HG03045 (cell line): ENCODE data around the gene INTS6L.
"Not testable (repeated sequence)": the region's sequence is repeated elsewhere in the genome, so short reads cannot be mapped to it uniquely, and the experiment has no call there.

Experiments used
- ATAC-seq: cut with Tn5 transposase; IDR thresholded peaks from one replicate; pipeline ENCODE4 v1.9.1; 2021; ENCODE audit warnings: mild to moderate bottlenecking, moderate library complexity; ENCODE audit not compliant: unreplicated experiment

Gene INTS6L

DNA sequence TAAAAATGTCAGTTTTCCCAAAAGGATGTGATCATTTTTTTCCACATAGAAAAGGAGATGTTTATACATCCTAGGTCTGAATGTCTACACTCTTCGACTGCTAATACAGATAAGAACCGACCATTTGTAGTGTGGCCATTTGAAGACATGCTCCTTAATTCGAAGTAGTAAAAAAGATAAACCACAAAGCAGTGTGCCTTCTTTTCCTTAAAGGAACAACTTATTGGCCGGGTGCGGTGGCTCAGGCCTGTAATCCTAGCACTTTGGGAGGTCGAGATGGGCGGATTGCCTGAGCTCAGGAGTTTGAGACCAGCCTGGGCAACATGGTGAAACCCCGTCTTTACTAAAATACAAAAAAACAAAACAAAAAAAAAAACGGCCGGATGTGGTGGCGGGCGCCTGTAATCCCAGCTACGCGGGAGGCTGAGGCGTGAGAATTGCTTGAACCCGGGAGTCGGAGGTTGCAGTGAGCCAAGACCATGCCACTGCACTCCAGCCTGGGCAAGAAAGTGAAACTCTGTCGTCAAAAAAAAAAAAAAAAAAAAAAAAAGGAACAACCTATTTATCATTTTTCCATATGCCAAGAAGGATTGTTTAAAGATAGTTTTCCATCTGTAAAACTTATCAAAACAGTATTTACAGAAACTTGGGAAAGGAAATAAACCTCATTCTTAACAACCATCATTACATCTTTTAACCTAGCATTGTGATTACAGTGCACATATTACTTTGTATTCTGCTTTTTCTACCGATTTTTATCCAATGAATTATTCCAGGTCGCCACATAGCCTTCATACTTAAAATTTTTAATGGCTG, 2.6 kb downstream of the INTS6L start:
- ATAC-seq, result no peak

DNA sequence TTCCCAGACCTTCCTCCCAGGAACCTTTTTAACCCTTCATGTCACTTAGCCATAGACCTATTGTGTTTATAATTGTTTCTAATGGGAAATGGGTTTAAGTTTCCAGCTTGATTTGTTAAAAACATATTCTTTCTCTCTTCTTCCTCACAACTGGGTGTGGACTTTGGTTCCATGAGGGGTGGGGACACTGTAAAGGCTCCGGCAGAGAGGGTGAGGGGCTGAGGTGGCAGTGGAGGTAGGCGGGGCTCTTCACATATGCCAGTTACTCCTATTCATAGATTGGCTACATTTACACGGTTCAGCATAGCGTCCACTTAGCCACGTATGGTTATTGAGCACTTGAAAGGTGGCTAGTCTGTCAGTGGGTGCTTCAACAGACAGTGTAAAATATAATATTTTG, 7.8 kb downstream of the INTS6L start:
- no peak for ATAC-seq

DNA sequence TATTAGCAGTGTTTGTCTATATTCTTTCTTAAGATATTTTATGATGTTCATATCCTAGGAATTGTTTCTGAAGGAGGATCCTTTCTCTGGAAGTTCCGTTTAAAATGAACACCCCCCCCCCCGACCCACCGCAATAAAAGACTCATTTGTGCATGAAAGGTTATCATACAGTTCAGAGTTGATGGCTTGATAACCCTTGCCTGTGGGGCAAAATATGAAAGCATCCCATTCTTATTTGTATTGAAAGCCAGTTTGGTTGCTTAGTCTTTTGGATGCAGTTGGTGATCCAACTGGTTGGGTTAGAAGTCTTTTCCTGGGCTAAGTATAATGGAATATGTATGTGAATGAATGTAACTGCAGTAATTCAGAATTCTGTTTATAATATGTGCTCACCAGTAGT, 8.3 kb downstream of the INTS6L start:
- ATAC-seq, result no peak

DNA sequence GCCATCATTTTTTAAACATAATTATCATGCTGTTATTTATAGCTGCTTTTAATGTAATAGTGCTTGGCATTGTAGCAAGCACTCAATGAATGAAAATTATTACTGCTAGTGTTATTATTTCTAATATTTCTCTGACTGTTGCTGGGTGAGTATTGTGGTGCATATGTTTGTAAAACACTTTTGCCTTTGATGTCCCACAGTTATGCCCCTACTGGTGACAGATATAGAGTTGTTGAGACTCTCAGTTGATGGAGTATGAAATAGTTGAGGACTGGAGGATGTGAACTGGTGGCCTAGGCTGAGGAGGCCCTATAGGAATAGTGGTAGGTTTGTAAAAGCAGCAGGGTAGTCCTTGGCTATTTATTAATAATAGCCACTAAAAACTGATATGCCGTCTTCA, 9.6 kb downstream of the INTS6L start:
- ATAC-seq, result no peak

DNA sequence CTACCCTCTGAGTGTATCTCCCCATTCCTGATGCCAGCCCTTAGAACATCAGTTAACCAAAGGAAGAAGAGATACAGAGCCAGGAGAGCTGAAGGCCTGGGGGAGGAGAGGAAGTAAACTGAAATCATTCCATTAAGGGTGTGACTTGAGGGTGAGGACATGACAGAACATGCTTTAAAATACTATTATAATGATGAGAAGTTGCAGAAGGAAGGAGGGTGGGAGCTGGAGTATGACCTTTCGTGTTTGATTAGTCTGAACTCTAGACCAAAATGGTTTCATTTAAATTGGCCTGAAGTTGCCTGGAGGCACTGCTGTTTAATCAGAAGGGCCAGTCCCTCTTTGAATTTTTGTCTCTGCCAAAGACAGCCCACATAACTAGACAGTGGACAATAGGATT, 11.4 kb downstream of the INTS6L start:
- ATAC-seq, result no peak

DNA sequence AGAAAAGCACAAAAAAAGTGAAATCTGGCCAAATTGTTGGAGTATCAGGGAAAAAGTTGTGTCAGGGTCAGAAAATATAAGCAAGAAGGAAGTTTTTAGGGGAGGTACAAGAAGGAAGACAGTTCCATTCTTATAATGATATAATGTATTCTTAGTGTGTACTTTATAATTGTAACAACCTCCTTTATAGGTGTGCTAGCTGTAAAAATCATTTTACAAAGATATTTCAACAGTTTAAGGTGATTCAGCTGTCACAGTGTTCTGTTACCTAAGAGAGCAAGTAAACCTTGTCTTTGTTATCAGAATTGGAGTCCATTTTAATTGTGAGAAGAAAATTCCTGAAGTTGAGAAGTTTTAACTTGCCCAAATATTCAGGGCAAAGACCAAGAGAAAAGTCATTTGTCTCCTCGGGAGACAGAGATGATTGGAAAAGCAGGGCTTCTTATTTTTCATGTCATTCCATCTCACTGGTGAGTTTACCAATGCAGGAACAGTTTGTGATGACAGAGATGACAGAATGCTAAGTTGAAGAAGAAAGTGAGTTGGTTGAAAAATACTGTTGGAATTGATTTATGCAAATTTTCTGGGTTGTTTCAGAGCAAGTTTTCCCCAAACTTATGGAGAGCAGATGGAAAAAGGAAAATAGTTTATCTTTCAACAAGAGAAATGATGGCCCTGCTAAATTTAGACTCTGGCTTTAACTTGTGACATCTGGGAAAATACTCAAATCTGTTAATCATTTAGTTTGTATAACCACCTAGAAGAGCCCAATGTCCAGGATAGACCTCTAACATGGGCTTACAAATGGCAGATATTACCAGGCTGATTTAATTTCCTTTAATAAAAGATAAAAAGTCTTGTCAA, 14.8 kb downstream of the INTS6L start:
- no peak for ATAC-seq

DNA sequence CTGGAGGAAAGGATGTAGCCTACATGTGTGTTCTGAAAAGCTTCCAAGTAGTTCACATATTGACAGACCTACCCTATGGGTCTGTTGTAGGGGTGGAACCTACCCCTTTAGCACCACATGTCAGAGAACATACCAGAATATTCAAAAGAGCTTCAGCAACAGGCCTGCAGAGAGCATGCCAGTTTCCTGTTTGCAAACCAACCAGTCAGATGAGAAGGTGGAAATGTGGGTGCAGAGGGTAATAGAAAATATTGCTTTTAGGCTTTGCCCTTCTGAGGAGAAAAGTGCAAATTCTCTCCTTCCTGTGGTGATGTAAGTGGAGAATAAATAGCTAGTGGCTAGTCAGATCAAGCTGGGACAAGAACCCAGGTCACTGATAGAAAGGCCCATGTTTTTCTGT, 16.4 kb downstream of the INTS6L start:
- ATAC-seq, result no peak

DNA sequence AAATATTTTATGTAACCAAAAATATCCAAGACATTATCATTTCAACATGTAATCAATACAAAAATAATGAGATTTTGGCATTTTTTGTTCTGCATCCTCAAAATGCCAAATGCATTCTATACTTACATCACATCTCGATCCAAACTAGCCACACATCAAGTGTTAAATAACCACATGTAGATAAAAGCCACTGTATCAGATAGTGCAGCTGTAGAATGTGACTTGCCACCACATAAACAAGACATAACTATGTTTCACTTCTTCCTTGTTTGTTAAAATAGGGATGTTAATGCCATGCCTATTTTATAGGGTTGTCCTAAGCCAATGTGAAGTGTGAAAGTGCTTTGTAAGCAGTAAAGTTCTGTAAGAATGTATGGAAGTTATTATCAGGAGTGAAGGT, 20.9 kb downstream of the INTS6L start:
- ATAC-seq, result no peak

DNA sequence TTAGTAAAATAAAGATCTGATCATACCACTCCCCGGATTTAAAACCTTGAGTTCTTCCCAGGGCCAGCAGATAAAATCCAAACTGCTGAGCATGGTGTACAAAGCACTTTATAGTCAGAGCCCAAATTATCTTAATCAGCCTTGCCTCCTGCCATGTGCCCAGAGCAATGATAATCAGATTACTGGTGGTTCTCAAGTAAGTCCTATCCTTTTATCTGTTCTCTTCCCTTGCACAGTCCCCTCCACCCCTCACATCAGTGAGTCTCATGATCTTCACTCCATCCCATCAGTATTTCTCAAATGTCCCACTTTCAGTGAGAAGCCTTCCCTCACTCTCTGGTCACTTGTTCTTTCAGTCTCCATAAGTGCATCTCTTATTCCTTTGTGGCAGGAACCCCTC, 22.7 kb downstream of the INTS6L start:
- no peak for ATAC-seq

DNA sequence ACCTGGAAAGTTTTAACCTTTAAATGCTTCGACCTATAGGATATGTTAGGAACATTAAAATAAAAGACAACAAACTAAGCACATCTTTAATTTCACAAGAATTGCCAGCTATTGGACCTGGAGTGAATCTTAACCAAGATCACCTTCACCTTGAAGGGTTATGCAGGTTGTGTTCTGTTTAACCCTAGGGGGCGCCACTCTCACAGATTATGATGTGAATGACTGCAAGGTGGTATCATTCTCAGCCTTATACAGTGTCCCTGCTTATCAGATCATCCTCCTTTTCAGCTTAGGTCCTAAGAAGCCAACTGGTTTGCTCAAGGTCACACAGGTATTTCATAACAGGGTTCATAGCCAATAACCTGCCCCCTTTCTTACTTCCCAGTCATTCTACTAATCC, 23.5 kb downstream of the INTS6L start:
- no peak for ATAC-seq

DNA sequence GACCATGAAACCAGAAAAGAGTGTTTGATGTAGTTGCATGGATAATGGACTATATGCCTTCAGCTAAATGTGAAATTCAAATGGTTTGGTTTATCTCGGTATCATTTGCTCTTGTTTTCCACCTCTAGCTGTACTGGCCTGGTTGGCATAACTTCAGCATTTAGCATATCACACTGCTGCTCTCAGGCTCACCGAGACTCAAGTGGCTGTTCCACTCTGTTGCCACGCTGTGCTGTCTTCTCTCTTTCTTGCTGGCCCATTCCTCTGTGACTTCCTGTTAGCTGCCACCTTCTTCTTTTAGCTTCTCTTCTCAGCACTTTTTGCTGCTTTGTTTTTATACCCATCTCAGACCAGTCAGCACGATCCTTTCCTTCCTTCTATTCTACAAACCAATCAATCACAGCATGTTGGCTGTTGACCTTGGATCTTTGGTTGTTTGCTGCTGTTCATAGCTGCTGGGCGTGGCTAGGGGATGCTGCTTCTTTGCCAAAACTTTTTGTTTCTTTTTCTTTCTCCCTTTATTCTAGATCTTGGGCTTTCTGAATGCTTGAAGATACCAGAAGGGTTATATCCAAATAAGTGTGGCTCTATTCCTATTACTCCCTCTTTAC, 24.0 kb downstream of the INTS6L start:
- ATAC-seq, result peak; percentile 67

DNA sequence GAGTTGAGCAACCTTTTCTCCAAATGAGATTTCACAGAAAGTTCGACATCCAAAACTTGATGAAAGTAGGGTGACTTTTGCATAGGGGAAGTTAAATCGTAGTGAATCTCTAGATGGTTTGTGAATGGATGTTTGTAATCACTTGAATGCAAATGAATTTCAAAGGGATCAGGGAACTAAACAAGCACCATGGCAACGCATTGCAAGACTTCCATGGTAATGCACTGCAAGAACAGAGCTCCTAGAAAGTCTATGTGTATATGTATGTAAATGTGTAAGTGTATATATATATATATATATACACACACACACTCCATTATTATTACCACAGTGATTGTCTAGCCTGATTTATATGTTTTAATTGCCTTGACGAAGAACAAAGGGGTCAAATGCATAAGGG, 27.3 kb downstream of the INTS6L start:
- no peak for ATAC-seq

DNA sequence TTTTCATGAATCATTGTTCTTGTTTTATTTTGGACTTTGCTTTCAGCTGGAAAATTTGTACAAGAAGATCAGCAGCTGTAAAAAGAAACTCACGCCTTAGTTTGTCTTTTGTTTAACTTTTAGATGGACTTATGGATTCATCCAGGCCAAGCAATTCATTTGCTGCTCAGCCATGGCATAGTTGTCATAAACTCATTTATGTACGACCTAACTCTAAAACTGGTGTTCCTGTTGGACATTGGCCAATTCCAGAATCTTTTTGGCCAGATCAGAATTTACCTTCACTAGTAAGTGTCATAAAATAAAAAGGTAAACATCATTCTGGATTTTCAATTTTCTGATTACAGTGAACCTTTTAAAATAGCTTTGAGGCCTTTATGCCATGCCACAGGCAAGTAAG, 29.1 kb downstream of the INTS6L start:
- ATAC-seq, result no peak

DNA sequence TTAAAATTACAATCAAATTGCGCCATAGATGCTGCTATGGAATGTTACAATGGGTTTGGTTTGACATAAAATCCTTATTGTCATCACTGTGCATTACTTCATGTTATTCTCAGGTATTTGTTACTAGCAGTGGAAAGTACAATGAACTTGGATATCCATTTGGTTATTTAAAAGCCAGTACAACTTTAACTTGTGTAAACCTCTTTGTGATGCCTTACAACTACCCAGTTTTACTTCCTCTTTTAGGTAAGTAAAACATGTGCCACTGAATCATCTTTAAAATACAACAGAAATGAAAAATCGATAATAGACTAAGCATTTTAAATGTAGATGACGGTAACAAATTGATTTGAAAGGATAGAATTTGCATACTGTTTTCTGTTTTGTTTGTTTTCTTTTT, 35.6 kb downstream of the INTS6L start:
- no peak for ATAC-seq

DNA sequence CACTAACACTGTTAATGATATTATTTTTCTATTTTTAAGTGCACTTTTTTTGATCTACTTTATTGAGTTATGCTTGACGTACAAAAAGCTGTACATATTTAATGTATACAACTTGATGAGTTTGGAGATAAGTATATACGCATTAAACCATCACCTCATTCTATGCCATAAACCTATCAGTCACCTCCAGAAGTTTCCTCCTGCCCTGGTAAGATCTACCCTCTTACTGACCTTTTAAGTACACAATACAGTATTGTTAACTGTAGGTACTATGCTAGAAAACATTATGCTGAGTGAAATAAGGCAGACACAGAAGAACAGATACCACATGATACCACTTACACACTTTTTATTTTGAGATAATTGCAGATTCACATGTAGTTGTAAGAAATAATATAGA, 36.9 kb downstream of the INTS6L start:
- ATAC-seq, result no peak

DNA sequence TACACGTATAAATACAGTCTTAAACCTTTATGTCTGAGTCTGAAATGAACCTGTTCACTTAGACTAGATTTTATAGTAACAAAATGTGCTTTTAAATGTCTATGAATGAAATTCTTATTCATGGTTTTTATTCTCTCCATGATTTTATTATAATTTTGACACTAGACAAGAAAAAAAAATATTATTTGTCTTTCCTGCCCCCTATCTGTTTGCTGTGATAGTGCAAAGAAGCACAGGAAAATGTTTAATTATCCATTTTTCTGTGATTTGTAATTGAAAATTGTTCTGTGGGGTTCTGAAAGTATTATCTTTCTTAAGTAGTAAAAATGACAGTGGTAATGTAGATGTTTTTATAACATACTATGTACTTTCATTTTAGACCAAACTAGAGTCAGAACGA, 52.0 kb downstream of the INTS6L start:
- no peak for ATAC-seq

DNA sequence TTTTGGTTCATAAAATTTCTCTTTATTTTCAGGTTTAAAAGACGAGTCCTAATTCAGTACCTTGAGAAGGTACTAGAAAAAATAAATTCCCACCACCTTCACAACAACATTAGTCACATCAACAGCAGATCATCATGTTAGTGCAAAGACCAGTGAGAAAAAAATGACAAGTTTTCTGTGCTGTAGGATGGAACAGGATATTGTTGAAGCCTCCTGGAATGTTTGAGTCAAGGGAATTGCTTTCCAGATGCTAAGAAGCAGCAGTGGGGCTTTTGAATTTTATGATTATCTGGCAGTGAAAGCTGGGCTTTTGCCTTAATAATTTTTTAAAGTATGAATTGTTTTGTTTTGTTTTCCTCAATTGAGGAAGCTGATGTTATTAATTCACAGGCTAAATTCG, 61.0 kb downstream of the INTS6L start:
- ATAC-seq, result no peak

DNA sequence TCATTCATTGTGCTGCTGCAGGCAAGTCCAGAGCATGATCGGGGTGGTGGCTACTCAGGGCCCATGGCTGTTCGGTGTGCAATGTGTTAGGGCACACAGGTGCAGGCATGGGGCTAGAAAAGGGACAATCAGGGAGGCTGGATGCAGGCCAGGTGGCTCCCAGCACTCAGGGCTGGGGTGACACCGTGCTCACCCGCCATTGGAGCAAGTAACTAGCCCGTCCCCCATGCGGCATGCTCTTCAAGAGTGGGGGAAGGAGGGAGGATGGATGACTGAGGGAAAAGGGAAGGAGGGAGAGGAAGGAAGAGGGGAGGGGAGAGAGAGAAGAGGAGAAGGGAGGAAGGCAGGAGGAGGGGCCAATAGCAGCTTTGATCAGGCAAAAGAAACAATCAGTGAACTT, 64.7 kb downstream of the INTS6L start:
- ATAC-seq, result no peak

DNA sequence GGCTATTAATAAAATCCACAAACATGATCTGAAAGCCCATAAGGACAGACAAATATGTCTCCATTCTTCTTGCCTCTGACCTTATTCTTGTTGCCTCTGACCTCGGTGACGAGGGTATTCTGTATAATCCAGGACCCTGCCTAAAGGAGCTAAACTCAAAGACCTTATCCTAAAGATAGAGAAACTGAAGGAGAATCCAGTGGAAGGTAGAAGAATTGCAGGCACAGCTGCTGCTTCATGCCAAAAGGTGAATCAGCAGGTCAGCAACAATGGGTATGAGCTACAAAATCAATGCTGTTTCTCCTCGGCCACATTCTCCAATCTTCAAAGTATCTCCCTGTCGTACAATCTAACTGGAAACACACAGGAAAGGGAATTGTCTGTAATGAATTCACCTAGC, 71.4 kb downstream of the INTS6L start:
- ATAC-seq, result no peak

DNA sequence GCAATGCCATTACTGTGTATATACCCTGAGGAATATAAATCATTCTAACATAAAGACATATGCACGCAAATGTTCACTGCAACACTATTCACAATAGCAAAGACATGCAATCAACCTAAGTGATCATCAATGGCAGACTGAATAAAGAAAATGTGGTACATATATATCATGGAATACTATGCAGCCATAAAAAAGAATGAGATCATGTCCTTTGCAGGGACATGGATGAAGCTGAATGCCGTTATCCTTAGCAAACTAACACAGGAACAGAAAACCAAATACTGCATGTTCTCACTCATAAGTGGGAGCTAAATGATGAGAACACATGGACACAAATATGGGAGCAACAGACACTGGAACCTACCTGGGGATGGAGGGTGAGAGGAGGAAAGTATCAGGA, 73.6 kb downstream of the INTS6L start:
- ATAC-seq, result not testable (repeated sequence)

DNA sequence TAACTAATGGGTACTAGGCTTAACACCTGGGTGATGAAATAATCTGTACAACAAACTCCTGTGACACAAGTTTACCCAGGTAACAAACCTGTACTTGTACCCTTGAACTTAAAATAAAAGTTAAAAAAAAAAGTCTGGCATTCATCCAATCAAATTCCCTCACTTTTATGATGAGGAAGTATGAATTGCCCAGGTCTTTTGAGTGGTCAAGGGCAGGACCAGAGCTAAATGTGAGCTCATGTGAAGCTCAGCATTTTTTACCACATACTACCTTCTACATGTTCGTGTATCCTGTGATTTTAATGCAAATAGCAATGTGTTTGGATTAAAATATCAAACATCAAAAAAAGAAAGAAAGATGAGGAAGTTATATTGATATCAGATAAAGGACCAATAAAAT, 74.0 kb downstream of the INTS6L start:
- ATAC-seq, result not testable (repeated sequence)

DNA sequence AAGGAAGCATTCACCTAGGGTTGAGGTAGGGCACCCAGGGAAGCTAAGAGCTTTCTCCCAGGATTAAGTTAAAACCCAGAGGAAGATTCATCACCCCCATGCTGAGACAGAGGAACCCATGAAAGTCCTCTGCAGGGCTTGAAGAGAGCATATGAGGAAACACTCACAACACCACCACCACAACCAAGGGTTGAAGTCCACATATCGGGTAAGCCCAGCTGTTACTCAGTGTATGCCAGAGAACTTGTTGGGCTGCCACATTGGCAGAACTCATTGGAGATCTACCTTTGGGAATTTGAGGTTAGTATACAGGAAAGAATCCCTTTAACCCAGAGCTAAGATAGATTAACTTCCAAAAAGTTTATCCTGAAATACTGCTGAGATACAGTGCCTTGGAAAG, 75.1 kb downstream of the INTS6L start:
- ATAC-seq, result no peak
